Neural progenitor cell (in vitro differentiated cells): ENCODE data around the gene TAS2R30. TPM values are rescaled to one million over a fixed set of nuclear protein-coding genes. Genes with fewer than 3 reads are reported as not detected.
"Not testable (repeated sequence)": the region's sequence is repeated elsewhere in the genome, so short reads cannot be mapped to it uniquely, and the experiment has no call there.

ENCODE experiments used
- DNase-seq: peaks from one replicate; pipeline ENCODE4 v3.0.0-alpha.2; 2016; ENCODE audit warnings: low spot score
- H2AFZ ChIP-seq: fragments of 200-600 bp; sonication (generic); replicated peaks from 2 replicates; pipeline ENCODE4 v1.6.1; 2016; ENCODE audit warnings: antibody characterized with exemption
- H3F3A ChIP-seq: fragments of 200-600 bp; sonication (generic); 2 replicates; pipeline ENCODE4 v1.6.1; 2016; ENCODE audit warnings: antibody characterized with exemption, low read depth
- H3K27ac ChIP-seq: fragments of 200-600 bp; sonication (generic); 2 replicates; pipeline ENCODE4 v1.5.1; 2016; ENCODE audit warnings: mild to moderate bottlenecking
- H3K27me3 ChIP-seq: fragments of 200-600 bp; sonication (generic); 2 replicates; pipeline ENCODE4 v1.6.1; 2016; ENCODE audit warnings: mild to moderate bottlenecking, moderate library complexity
- H3K36me3 ChIP-seq: fragments of 200-600 bp; sonication (generic); 2 replicates; pipeline ENCODE4 v1.5.1; 2016
- H3K4me1 ChIP-seq: fragments of 200-600 bp; sonication (generic); 2 replicates; pipeline ENCODE4 v1.6.1; 2016; ENCODE audit warnings: mixed run types
- H3K4me2 ChIP-seq: fragments of 200-600 bp; sonication (generic); 2 replicates; pipeline ENCODE4 v1.6.1; 2016
- H3K4me3 ChIP-seq: fragments of 200-600 bp; sonication (generic); 2 replicates; pipeline ENCODE4 v1.5.1; 2016
- H3K79me2 ChIP-seq: fragments of 200-600 bp; sonication (generic); 2 replicates; pipeline ENCODE4 v1.6.1; 2016; ENCODE audit warnings: low read depth
- H3K9ac ChIP-seq: fragments of 200-600 bp; sonication (generic); 2 replicates; pipeline ENCODE4 v1.6.1; 2016
- H3K9me3 ChIP-seq: fragments of 200-600 bp; sonication (generic); 2 replicates; pipeline ENCODE4 v1.5.1; 2016; ENCODE audit warnings: low read depth
- H4K20me1 ChIP-seq: fragments of 200-600 bp; sonication (generic); 2 replicates; pipeline ENCODE4 v1.6.1; 2016; ENCODE audit warnings: low read depth
- H3K27ac Mint-ChIP-seq: 3 replicates; pipeline ENCODE4 v1.8.0; 2021; ENCODE audit warnings: mixed read lengths
- H3K27me3 Mint-ChIP-seq: 2 replicates; pipeline ENCODE4 v1.8.0; 2022; ENCODE audit warnings: low read depth, mild to moderate bottlenecking, inconsistent platforms, moderate library complexity, mixed read lengths; ENCODE audit not compliant: insufficient read depth
- H3K36me3 Mint-ChIP-seq: 3 replicates; pipeline ENCODE4 v1.8.0; 2021; ENCODE audit warnings: mixed read lengths
- H3K4me1 Mint-ChIP-seq: 3 replicates; pipeline ENCODE4 v1.8.0; 2021; ENCODE audit warnings: mixed read lengths
- H3K4me3 Mint-ChIP-seq: 3 replicates; pipeline ENCODE4 v1.8.0; 2021; ENCODE audit warnings: mild to moderate bottlenecking, moderate library complexity, mixed read lengths
- H3K9me3 Mint-ChIP-seq: 3 replicates; pipeline ENCODE4 v1.8.0; 2020; ENCODE audit warnings: mixed read lengths
- EZH2 ChIP-seq: fragments of 200-600 bp; sonication (generic); IDR thresholded peaks from 2 replicates; pipeline ENCODE4 v1.6.1; 2017; ENCODE audit warnings: antibody characterized with exemption, mild to moderate bottlenecking, moderate library complexity
- EZH2phosphoT487 ChIP-seq: fragments of 200-600 bp; sonication (generic); IDR thresholded peaks from 2 replicates; pipeline ENCODE4 v1.6.1; 2017; ENCODE audit warnings: antibody characterized with exemption
- total RNA-seq: library from RNA; depleted of rRNA; stranded (reverse); fragments of >200 nt; gene quantifications from 2 replicates; pipeline ENCODE4 v1.2.3, GENCODE V29; 2015; ENCODE audit warnings: low replicate concordance
- TF ChIP-seq, protein P1 (sequence below): fragments of 200-600 bp; sonication (generic); IDR thresholded peaks from 2 replicates; pipeline ENCODE4 v1.5.1; 2017; ENCODE audit warnings: antibody characterized with exemption, mild to moderate bottlenecking

Gene TAS2R30
- total RNA-seq, 1 donor from 2014 or later, result 13.1 TPM

DNA sequence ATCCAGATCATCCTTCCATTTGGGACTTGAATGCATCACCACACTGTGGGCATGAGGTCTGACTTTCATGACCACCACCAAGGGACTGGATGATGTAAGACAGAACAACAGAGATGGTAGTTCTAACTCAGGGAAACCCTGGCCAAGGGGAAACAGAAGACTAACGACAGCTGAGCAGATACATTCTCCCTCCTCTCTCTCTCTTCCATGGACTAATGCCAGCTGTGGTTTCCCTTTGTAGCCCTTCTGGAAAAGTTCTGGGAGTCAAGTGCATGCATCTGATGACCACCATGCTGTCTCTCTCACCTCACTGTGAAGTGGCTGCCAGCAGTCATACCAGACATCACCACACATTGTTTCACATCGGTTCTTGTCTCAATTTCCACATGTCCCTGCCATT lies 3.4 kb downstream of the TAS2R30 start:
- H3K36me3 ChIP-seq, result no peaks in the 10 kb centered on the region
- peaks cover 8% of the 10 kb centered on the region for H4K20me1 ChIP-seq
- H3K79me2 ChIP-seq, result peaks cover 95% of the 10 kb centered on the region
- no peaks in the 10 kb centered on the region for H3K4me1 ChIP-seq
- H3F3A ChIP-seq, result no peaks in the 10 kb centered on the region
- no peak overlapping the region for H3K4me3 ChIP-seq
- Mint-ChIP-seq H3K36me3 (peaks cover 62% of the 10 kb centered on the region), H3K4me1 (no peaks in the 10 kb centered on the region), H3K9me3 (peaks cover 27% of the 10 kb centered on the region), H3K4me3 (no peak overlapping the region), H3K27me3 (no peaks in the 10 kb centered on the region), H3K27ac (no peak overlapping the region)
- H3K27ac ChIP-seq, result no peak overlapping the region
- no peaks in the 10 kb centered on the region for H3K27me3 ChIP-seq
- H3K9ac ChIP-seq, result no peak overlapping the region
- no peak overlapping the region for H3K4me2 ChIP-seq
- DNase-seq, result no peak
- no peak for TF ChIP-seq EZH2
- TF ChIP-seq, protein P1, sequence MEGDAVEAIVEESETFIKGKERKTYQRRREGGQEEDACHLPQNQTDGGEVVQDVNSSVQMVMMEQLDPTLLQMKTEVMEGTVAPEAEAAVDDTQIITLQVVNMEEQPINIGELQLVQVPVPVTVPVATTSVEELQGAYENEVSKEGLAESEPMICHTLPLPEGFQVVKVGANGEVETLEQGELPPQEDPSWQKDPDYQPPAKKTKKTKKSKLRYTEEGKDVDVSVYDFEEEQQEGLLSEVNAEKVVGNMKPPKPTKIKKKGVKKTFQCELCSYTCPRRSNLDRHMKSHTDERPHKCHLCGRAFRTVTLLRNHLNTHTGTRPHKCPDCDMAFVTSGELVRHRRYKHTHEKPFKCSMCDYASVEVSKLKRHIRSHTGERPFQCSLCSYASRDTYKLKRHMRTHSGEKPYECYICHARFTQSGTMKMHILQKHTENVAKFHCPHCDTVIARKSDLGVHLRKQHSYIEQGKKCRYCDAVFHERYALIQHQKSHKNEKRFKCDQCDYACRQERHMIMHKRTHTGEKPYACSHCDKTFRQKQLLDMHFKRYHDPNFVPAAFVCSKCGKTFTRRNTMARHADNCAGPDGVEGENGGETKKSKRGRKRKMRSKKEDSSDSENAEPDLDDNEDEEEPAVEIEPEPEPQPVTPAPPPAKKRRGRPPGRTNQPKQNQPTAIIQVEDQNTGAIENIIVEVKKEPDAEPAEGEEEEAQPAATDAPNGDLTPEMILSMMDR, result no peak
- TF ChIP-seq EZH2phosphoT487, result no peak
- no peaks in the 10 kb centered on the region for H3K9me3 ChIP-seq
- no peak overlapping the region for H2AFZ ChIP-seq

DNA sequence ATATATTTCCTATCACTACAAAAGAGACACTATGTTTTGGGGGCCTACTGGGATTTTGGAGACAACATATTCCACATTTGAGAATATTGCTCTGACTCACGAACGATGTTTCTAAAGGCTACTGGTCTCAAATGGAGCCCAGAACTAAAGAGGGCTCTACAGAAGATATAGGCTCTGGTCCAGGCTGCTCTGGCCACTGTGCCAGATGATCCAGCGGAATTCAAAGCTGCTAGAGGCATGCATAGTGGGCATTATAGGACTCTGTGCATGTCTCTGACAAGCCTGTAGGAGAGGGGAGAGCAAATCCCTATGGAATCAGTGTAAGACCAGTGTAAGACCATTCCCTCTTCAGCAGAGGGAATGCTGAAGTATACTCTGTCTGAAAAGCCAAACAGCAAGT lies 4.1 kb downstream of the TAS2R30 start:
- Histone ChIP-seq H4K20me1 (peaks cover 8% of the 10 kb centered on the region), H3K9me3 (no peaks in the 10 kb centered on the region), H3K4me1 (no peaks in the 10 kb centered on the region), H2AFZ (no peak overlapping the region), H3K27me3 (no peaks in the 10 kb centered on the region), H3K36me3 (peaks cover under 1% of the 10 kb centered on the region), H3K79me2 (peaks cover 94% of the 10 kb centered on the region), H3K27ac (no peak overlapping the region), H3K4me3 (no peak overlapping the region), H3K4me2 (no peak overlapping the region), H3F3A (no peaks in the 10 kb centered on the region), H3K9ac (no peak overlapping the region)
- Mint-ChIP-seq H3K36me3 (peaks cover 56% of the 10 kb centered on the region), H3K4me3 (no peak overlapping the region), H3K4me1 (no peaks in the 10 kb centered on the region), H3K27me3 (no peaks in the 10 kb centered on the region), H3K27ac (no peak overlapping the region), H3K9me3 (peaks cover 27% of the 10 kb centered on the region)
- no peak for DNase-seq
- no peak for TF ChIP-seq EZH2phosphoT487
- TF ChIP-seq EZH2, result no peak
- TF ChIP-seq, protein P1, result no peak

DNA sequence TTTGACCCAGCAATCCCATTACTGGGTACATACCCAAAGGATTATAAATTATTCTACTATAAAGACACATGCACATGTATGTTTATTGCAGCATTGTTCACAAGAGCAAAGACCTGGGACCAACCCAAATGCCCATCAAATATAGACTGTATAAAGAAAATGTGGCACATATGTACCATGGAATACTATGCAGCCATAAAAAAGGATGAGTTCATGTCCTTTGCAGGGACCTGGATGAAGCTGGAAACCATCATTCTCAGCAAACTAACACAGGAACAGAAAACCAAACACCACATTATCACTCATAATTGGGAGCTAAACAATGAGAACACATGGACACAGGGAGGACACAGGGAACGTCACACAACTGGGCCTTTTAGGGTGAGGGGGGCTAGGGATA lies 20.3 kb downstream of the TAS2R30 start:
- not testable (repeated sequence) for H3K27ac ChIP-seq, H3K4me1 Mint-ChIP-seq, H3K9ac ChIP-seq, H3K27ac Mint-ChIP-seq, H3K27me3 Mint-ChIP-seq, H3F3A ChIP-seq, H3K4me2 ChIP-seq, H3K9me3 ChIP-seq, H4K20me1 ChIP-seq, DNase-seq, H3K4me3 Mint-ChIP-seq, H2AFZ ChIP-seq, H3K4me1 ChIP-seq, H3K36me3 ChIP-seq, H3K4me3 ChIP-seq, H3K27me3 ChIP-seq
- peaks cover 97% of the 10 kb centered on the region for H3K79me2 ChIP-seq
- Mint-ChIP-seq H3K9me3 (peaks cover 91% of the 10 kb centered on the region), H3K36me3 (peaks cover 80% of the 10 kb centered on the region)

DNA sequence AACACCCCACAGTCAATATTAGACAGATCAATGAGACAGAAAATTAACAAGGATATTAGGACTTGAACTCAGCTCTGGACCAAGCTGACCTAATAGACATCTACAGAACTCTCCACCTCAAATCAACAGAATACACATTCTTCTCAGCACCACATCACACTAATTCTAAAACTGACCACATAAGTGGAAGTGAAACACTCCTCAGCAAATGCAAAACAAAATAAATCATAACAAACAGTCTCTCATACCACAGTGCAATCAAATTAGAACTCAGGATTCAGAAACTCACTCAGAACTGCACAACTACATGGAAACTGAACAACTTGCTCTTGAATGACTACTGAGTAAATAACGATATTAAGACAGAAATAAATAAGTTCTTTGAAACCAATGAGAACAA lies 23.2 kb downstream of the TAS2R30 start:
- H3K4me1 ChIP-seq, H3K4me3 Mint-ChIP-seq, H3K27me3 ChIP-seq, H3K27me3 Mint-ChIP-seq, H3K27ac ChIP-seq, H3K27ac Mint-ChIP-seq, H3K9me3 ChIP-seq, H3K9ac ChIP-seq, H3K4me3 ChIP-seq, H3F3A ChIP-seq, H4K20me1 ChIP-seq, H3K4me1 Mint-ChIP-seq, H3K4me2 ChIP-seq, DNase-seq, H2AFZ ChIP-seq, H3K36me3 ChIP-seq: not testable (repeated sequence)
- H3K36me3 Mint-ChIP-seq, result peaks cover 78% of the 10 kb centered on the region
- H3K79me2 ChIP-seq, result peaks cover 93% of the 10 kb centered on the region
- peaks cover 86% of the 10 kb centered on the region for H3K9me3 Mint-ChIP-seq
